Breast epithelium (tissue), 3 donors: ENCODE data around the gene CIAO2B.

Source experiments
- CTCF ChIP-seq, 3 donors: fragments of 450-650 bp; IDR thresholded peaks; one replicate each; pipeline ENCODE4 v1.5.1; 2016 to 2017; ENCODE audit warnings: antibody characterized with exemption in 3 of 3, mild to moderate bottlenecking in 3 of 3, moderate library complexity in 3 of 3
- POLR2A ChIP-seq: fragments of 450-650 bp; IDR thresholded peaks from one replicate; pipeline ENCODE4 v1.6.1; 2016; ENCODE audit warnings: antibody characterized with exemption, mild to moderate bottlenecking, moderate library complexity

DNA sequence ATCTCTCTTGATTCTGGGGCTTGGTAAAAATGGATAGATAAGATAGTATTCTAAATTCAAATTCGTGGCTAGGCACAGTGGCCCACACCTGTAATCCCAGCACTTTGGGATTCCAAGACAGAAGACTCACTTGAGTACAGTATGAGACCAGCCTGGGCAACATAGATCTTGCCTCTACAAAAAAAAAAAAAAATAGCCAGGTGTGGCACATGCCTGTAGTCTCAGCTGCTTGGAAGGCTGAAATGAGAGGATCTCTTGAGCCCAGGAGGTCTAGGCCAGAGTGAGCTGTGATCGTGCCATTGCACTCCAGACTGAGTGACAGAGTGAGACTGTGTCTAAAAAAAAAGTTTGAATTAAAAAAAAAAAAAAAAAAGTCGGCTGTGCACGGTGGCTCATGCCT, 44.6 kb downstream of the CIAO2B start:
- TF ChIP-seq CTCF (IDR thresholded peaks at IDR 0.05): no peak
- TF ChIP-seq POLR2A: no peak
